Retina (tissue), 1 donor: ENCODE results near the gene CMSS1.
A peak's percentile ranks its signal among the peaks of the same experiment; 100 is the strongest.

Experiments used
- DNase-seq: peaks from one replicate; pipeline ENCODE4 v3.0.0-alpha.2; 2016

The CMSS1 gene

DNA sequence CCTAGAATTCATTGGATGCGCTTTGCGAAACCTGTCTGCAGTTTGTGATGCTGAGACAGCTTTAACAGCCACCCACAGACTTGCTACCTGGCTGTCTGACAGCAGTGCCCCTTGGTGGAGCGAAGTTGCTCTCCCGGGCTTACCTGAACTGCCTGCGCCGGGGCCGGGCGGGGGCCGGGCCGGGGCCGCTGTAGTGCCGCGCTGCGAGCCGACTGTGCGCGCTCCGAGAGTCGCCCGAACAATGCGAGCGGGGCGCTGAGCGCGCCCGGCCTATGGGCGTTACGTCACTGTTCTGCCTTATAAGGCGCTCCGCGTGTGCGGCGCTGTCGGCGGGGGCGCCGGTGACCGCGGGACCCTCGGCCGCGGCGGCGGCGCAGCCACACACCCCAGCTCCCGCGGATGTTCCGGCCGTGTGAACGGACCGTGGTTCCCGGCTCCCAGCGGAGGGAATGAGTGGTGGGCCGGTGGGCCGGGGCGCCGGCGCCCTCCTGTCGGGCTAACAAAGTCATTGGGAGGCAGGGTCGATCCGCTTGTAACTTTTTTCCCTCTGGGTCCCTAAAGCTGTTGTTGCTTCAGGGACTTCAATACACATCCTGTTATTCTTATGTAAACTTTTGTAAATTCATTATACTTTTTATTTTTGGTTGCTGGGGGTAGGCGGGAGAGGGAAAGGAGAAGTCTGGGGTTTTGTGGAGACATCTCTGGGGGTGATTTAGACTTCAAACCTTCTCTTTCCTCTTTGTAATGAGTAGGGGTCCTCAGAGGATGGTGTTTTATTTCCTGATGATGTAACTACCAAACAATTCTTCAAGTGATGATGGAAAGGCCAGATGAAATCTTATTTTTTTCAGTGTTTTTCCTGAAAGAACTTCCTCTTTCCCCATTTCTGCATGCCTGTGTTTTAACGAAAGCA lies 58.5 kb downstream of the CMSS1 start:
- peak; percentile 93 for DNase-seq

DNA sequence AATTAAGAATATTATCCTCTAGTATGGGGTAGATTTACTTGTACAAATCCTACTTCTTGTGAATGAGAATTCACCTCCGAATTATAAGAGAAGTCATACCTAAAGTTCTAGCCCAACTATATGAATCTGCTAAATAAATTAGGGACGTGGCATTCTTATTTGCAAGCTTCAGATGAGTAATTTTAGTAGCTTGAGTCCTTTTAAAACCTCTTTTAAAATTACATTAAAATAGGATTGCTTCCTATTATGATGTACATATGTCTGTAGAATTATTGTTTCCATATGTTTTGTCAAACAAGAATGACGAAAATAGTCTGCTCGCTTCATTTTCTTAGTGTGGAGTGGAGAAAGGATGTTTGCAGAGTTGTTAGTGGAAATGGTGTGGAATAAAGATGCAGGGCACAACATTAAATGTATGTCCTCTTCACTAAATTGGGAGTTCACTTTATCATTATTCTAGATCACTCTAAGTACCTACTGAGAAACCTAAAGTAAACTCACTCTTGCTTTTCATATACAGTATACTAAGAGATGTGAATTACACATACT lies 59.4 kb downstream of the CMSS1 start:
- no peak for DNase-seq

DNA sequence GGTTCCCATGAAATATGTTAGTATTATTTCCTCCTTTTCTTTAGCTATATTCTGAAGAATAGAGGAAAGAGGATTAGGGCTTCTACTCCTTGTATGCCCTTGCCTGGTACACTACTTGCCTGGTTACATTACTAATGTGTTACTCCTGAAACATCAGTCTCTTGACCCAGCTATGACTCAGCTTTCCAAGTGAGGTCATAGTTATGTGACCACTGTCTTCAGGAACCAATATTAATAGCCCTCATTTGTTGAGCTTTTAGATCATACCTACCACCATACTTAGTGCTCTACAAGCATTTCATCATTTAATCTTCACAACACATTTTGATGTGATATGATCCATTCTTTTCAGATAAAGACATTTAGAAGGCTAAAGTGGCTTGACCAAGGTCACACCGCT lies 60.3 kb downstream of the CMSS1 start:
- no peak for DNase-seq

DNA sequence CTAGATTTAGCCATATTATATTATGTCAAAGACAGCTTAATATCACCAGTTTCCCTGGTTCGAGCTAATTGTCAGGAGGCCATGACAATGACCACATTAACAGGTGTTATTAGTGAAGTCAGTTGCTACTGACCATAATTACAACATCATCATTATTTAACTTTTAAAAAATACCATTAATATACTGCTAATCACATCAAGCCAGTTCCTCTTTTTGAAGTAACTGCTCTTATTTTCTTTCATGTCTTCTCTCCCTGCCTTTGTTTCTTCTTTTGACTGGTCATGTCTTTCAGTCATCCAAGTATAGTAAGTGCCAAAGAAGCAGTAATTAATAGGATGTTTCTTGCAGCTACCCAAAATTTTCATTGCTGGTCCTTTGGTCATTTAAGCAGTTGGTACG lies 61.6 kb downstream of the CMSS1 start:
- DNase-seq: no peak

DNA sequence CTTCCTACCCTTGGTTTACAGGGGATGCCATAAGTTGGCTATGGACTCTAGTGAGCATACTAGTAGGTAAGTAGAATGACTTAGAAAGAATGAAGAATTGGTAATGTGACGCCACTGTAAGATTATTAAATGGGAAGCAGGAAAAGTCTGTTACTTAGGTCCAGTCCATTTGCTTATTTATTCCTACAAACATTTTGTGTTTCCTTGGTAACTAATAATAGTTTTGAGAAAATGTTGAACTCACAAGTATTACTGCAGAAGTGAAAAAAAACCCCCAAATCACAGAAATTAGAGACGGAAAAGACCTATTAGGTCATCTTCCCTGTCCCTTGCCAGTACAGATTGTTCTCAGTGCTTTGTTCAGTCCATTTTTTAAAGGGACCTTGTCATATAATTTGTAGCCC lies 63.5 kb downstream of the CMSS1 start:
- DNase-seq: no peak

DNA sequence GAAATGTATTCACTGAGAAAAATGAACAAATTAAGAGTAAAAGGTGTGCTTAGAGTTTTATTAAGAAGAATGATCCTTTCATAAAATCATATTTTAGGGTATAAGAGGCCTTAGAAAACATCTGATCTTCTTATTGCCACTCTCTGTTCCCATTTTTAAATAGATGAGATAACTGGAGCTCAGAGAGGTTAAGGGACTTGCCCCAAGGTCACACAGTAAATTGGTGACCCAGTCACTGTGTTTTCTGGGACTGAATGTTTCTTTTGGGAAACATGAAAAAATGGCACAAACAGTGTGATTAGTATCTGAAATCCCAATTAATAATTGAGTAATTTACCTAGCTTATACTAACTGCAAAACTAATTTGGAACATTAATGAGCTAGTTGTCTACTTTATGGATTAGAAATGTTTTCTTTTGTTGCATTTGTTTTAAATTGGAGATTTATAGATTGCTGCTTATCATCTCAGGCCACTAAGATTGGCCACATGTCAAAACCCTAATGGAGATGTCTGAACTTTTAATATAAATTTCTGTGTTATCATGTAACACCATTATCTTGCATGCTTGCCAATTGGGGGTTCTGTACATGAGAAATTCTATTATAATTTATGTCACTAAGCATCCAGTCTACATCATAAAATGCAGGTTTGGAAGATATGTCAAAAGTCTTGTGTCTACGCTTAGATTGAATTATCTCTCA lies 64.9 kb downstream of the CMSS1 start:
- DNase-seq: no peak

- no peak for DNase-seq
Measured at GRCh38 chr3:99883138-99883461, 65.4 kb downstream of the CMSS1 start.

GRCh38 chr3:99883693-99884092 lies 66.0 kb downstream of the CMSS1 start:
- DNase-seq: no peak

DNA sequence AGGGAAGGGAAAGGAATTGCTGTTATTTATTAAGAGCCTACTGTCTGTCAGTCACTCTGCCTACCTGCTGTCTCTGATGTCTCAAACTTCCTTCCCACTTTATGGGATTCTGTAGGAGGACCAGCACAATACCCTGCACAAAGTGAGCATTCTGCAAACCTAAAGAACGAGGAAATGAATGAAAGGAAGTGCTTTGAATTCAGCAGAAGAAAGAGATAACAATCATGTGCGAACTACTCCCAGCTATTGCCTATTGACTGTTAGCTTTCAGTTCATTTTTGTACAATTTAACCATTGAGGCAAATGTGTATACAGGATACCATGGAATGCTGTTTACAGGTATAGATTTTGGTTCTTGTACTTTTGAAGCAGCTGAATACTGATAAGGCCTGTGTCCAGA lies 66.8 kb downstream of the CMSS1 start:
- no peak for DNase-seq

- no peak for DNase-seq
Measured at GRCh38 chr3:99885085-99885484, 67.4 kb downstream of the CMSS1 start.

GRCh38 chr3:99885851-99886250 lies 68.2 kb downstream of the CMSS1 start:
- DNase-seq: no peak

DNA sequence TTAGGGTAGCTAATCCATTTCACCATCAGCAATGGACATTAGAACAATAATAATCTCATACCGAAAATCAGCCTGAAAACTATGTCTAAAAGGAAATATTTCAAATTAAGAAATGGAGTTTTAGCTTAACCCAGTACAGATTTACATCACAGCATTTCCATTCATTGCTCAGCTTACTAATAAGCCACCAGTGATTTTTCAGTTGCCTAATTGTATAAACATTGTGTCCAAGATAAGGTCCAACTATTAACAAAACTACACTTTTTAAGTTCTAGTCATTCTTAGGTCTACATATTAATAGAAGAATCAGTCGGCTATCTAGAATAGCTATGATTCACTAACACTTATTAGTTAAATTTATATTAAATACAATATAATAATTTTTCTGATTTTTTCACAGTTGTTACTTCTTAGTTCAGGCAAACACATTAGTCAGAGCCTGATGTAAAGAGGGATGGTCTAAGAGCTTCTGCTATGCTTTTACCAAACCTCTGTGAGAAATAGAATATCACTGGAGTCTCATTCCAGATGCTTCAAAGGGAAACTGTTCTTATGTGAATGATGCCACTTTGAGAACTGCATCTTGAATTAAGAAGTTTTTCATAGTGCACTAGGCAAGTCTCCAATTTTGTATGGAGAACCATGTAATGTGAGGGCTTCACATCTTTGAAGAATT lies 74.1 kb downstream of the CMSS1 start:
- DNase-seq: no peak

DNA sequence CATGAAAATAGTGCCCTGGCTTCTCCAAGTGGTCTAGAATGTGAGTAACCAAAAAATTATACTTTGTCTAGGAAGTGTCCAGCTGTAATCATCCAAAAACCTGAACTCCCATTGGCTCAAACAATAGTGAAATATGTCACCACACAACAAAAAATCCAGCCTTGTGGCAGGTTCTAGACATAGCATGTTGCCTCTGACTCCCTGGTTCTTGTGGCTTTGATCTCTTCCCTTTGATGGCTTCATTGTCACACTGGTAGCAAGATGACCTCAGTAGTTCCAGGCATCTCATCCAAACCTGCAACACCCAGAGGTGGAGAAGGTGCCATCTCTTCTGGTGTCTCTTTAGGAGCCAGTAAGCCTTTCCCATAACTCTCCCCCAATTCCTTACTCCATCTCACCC lies 74.7 kb downstream of the CMSS1 start:
- DNase-seq: no peak

DNA sequence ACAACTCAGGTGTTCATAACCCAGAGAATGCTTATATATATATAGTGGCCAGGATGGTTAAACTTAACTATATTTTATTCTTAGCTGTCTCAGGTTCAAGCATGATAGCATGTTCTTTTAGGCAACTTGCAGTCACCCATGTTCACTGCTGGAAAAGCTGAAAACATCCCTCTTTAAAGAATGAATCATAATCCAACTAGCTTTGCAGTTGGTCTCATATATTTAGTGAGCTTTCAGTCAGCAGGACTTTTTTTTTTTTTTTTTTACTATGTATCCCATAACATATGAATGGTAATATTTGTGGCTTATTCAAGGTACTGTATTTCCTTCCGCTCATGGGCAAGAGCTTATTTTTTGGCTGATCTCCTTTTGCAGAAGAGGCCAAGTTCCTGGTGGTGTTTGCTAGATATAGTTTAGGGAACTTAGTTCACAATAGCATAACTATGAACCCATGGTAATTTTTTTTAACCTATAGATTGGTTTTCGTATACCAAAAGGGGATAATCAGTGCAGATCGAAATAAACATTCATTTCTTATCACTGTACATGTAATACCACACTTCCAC lies 77.6 kb downstream of the CMSS1 start:
- DNase-seq: no peak

- no peak for DNase-seq
Measured at GRCh38 chr3:99895703-99896441, 78.2 kb downstream of the CMSS1 start.

DNA sequence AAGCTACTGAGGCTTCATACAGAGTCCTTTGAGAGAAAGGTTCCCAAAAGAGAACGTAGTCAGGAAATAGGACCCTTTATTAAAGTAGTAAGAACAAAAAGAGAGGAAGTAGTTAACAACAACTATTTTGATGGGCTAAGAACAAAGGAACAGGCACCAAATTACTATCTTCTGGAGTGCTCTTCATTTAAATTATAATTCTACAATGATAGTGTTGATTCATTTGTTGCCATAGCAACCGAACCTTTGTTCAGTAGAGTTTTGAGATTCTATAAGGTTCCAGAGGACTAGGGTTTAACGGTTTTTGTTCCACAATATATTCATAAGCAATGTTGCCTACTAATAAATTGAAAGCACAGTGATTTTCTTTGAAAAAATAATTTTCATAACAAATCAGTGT lies 78.8 kb downstream of the CMSS1 start:
- no peak for DNase-seq

GRCh38 chr3:99899603-99900002 lies 81.9 kb downstream of the CMSS1 start:
- no peak for DNase-seq

- DNase-seq: no peak
Measured at GRCh38 chr3:99900248-99900647, 82.6 kb downstream of the CMSS1 start.

DNA sequence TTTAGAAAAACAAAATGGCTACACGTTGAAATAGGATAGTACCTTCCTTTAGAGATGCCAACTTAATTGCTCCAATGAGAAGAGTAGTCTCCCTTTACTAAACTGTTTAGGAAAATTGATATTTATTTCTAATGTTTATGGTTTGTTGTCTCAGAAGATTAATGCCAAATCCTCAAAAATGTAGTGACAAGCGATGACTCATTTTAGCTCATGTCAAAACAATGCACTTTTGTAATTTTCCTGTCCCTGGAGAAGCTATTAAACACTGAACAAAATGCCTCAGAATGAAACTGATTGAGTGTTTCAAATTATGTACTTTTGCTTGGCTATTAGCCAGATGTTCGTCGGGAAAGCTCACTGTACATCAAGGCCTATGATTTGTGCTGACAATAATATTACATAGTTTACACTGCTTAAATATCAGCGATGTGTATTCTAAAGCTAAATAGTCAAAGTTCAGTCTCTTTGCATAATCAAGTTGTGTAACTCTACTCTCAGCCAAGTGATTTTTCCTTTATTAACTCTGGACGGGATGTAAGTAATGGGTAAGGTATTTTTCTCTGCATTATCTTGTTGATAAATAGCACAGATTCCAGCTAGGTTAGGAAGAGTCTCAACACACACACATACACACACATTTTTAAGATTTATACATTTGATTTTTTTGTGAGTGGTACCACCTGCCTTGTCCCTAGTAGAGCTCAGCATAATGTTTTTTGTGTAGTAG lies 83.7 kb downstream of the CMSS1 start:
- DNase-seq: no peak

GRCh38 chr3:99902091-99902490 lies 84.4 kb downstream of the CMSS1 start:
- DNase-seq: no peak

DNA sequence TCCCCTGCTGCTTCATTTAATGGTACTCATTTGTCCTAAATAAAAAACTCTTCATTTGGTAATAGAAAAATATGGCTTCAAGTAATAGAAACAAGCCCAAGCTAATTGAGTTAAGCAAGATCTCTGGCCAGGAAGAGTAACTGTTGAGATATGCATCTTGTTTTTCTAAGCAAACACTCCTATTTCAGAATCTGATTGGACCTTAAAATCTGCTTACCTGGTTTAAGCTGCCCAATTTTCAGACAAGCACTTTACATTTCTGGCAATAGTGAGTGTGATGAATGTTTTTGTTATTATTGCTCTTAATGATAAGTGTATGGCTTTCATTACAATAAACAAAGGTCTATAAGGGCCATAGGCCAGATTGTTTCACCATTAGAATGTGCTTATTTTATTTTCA lies 86.2 kb downstream of the CMSS1 start:
- DNase-seq: no peak
